ENCODE data around the gene GNA12.

DNA sequence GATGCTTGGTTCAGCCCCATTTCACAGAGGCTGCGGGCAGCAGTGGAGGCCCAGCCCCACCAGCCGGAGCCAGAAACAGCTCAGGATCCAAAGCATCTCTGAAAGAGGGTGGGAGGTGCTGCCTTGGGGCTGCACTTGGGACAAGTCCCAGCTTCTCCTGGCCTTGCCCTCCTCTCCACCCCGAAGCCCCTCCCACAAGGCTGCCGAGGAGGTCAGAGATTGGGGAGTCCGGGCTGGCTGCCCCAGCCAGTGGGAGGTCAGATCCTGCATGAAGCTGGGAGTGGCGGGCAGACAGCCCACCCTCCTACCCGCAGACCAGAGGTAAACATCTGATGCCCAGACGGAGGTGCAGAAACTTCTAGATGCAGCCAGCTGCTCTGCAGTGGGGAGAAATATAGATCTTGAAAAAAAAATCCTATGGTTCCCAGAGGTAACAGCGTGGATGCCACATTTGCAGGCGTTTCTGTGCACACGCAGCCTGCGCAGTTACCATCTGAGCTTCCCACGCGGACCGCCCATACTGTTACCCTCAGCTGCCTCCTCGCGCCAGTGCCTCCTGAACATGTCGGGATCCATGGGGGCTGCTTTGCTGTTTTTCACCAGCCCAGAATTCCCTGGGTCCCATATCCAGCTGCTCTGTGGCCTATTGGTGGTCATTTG is 36.9 kb upstream of the GNA12 start:
- TF ChIP-seq, protein P1, sequence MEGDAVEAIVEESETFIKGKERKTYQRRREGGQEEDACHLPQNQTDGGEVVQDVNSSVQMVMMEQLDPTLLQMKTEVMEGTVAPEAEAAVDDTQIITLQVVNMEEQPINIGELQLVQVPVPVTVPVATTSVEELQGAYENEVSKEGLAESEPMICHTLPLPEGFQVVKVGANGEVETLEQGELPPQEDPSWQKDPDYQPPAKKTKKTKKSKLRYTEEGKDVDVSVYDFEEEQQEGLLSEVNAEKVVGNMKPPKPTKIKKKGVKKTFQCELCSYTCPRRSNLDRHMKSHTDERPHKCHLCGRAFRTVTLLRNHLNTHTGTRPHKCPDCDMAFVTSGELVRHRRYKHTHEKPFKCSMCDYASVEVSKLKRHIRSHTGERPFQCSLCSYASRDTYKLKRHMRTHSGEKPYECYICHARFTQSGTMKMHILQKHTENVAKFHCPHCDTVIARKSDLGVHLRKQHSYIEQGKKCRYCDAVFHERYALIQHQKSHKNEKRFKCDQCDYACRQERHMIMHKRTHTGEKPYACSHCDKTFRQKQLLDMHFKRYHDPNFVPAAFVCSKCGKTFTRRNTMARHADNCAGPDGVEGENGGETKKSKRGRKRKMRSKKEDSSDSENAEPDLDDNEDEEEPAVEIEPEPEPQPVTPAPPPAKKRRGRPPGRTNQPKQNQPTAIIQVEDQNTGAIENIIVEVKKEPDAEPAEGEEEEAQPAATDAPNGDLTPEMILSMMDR (IDR thresholded peaks at IDR 0.05) = no peak
- TF ChIP-seq POLR2A (IDR thresholded peaks at IDR 0.05) = no peak

Data from lower leg skin (tissue), 3 donors.